HG02840 (cell line): ENCODE measurements around the gene TSPAN15.
"Not testable (repeated sequence)": the region's sequence is repeated elsewhere in the genome, so short reads cannot be mapped to it uniquely, and the experiment has no call there.

ENCODE experiments used
- ATAC-seq: cut with Tn5 transposase; IDR thresholded peaks from one replicate; pipeline ENCODE4 v1.9.1; 2021; ENCODE audit warnings: mild to moderate bottlenecking, moderate library complexity, moderate number of reproducible peaks; ENCODE audit not compliant: unreplicated experiment, low FRiP score

Gene TSPAN15

DNA sequence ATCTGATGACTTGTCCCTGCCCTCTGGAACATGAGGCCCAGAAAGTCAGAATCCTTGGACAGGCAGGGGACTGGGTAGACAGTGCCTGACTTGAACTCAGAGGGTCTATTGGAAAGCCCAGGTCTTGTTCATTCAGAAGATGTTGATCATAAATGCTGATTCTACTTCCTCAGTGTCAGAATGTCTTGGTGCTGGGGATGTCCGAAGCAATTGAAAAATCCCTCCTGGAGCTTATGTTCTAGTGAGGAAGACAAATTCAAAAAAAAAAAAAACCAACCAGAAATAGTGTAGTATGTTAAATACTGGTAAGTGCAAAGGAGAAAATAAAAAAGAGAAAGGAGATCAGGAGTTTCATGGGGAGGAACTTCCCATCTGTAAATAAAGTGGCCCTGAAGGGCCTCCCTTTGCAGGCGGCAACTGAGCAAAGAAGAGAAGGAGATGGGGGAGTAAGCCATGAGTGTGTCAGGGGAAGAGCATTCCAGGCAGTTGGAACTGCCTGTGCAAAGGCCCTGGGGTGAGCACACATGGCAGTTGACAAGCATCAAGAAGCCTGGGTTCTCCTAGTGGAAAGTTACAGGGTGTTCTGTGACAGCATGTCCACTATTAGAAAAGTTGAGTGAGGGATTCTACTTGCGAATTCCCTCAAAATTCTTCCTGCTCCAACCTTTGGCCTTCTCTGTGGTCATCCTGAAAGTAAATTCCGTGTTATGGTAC lies 30.7 kb downstream of the TSPAN15 start:
- no peak for ATAC-seq

DNA sequence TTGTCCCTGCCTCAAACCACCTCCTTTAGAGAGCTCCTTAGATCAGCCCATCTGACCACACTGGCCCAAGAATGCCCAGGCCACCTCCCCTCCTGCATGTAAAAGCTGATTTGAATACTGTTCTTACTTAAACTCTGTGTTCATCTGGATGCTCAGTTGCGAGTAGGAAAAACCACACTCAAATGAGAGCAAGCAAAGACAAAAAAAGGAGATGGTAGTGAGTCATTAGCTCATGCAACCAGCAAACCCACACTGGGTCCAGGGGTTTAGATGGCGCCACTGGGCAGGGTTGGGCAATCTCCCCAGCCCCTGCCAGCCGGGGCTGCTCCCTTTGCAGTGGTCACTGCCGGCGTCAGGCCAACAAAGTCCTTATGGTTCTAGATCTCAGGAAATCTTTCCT lies 32.7 kb downstream of the TSPAN15 start:
- no peak for ATAC-seq

GRCh38 chr10:69484736-69485135 lies 33.5 kb downstream of the TSPAN15 start:
- ATAC-seq, result no peak

DNA sequence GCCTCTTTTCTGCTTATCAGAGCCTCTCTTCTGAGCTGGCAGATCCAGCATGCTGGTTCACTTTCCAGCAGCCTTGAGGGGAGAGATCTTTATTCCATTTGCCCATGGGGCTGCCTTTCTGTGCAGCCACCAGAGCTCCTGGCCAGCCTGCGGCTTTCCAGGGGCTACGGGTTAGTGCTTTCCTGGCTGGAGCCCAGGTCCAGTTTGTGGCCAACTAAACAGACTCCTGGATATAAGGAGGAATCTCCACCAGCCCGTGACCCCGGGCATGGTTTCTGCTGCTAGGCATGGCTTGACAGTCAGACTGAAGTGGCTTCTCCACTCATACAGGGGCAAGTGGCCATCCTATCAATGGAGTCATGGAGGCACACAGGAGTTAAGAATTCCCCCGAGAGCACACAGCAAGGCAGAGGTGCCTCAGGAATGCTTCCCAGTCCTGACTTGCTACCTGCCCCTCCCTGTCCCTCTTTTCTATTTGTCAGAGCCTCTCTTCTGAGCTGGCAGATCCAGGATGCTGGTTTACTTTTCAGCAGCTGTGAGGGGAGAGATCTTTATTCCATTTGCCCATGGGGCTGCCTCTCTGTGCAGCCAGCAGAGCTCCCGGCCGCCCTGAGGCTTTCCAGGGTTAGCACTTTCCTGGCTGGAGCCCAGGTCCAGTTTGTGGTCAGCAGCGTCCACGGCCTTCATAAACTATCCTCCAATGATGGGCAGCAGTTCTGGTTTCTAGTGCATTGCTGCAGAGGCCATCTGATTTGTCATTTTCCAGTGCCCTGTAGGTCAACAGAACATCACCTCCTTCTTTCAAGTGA lies 35.9 kb downstream of the TSPAN15 start:
- ATAC-seq, result no peak

DNA sequence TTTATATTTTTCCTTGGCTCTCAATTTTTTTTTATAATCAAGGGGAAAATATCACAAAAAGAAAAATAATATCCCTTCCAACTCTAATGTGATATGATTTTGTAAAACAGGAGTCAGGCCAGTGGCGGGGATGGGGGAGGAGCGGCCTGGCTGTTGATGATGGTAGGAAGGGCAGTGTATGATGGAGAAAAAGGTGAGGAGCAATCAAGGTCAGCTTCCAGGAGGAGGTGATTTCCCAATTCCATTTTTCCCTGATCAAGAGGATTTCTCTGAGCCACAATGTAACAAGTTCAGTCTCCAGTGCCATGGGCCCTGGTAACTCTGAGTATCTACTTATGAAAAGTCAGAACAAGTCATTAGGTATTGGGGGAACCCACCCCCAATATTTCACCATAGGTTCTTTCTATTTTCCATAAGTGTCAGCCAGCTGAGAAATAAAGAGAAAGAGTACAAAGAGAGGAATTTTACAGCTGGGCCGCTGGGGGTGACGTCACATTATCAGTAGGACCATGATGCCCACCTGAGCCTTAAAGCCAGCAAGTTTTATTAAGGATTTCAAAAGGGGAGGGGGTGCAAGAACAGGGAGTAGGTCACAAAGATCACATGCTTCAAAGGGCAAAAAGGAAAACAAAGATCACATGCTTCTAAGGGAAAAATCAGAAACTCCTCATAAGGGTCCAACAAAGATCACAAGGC lies 37.0 kb downstream of the TSPAN15 start:
- not testable (repeated sequence) for ATAC-seq

GRCh38 chr10:69488856-69489255 lies 37.6 kb downstream of the TSPAN15 start:
- ATAC-seq, result not testable (repeated sequence)

GRCh38 chr10:69489506-69490090 lies 38.3 kb downstream of the TSPAN15 start:
- ATAC-seq, result no peak

DNA sequence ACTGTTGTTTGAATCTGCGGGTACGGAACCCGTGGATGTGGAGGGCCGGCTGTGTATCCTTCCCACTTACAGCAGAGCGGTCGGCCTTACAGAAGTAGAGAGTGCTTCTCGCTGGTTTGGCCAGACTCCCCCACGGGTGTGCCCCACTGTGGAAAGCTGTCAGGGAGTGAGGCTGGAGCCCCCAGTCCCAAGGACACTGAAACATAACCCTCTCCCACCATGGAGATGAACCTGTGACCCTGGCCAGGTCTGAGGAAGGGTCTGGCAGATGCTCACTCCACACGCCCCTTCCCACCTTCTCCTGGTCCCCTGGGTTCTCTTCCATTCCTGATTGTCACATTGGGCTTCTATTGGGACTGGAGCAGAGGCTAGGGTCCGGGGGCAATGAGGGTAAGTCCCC lies 39.6 kb downstream of the TSPAN15 start:
- ATAC-seq, result no peak

DNA sequence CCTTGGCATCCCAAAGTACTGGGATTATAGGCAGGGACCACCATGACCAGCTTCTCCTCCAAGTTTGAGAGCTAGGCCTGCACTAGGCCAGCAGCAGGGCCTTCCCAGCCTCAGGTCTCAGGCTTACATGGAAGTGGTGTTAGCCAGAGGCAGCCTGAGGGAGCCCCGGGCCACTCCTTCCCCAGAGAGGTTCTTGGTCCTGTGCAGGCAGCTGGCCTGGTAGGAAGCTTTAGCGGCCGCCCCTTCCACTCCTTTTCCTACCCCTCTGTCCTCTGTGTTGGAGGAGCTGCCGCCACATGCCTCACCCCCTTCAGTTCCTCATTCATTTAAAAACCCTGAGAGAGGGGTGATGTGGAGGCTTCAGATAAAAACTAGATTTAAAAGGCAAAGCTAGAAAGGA lies 40.3 kb downstream of the TSPAN15 start:
- ATAC-seq, result no peak

DNA sequence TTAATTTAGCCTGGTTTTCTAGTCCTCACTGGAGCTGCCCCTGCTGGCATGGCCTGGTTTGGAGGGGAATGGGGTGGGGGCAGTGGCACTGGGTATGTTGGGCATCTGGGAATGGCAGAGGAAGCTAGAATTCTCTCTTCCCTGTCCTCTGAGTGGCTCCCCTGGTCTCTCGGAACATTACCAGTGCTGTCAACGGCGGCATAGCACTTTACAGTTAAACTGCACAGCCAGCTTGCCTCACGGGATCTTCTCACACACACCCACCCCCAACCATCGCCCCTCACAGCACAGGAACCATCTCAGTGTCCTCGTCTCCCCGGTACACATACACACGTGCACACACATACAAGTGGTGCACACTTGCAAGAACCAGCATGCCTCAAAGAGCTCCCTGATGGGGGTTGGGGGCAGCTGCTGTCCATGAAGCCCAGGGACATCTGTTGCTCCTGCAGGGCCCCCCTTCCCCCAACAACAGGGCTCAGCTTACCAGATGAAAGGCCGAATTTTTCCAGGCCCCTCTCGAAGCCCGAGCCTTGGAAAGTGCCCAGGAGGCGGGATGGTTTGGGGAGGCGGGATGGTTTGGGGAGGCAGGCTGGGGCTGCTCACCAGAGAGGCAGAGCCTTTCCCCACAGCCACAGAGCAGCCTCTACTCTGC lies 41.0 kb downstream of the TSPAN15 start:
- ATAC-seq, result no peak

- no peak for ATAC-seq
Observed at GRCh38 chr10:69492746-69493462, 41.6 kb downstream of the TSPAN15 start.

DNA sequence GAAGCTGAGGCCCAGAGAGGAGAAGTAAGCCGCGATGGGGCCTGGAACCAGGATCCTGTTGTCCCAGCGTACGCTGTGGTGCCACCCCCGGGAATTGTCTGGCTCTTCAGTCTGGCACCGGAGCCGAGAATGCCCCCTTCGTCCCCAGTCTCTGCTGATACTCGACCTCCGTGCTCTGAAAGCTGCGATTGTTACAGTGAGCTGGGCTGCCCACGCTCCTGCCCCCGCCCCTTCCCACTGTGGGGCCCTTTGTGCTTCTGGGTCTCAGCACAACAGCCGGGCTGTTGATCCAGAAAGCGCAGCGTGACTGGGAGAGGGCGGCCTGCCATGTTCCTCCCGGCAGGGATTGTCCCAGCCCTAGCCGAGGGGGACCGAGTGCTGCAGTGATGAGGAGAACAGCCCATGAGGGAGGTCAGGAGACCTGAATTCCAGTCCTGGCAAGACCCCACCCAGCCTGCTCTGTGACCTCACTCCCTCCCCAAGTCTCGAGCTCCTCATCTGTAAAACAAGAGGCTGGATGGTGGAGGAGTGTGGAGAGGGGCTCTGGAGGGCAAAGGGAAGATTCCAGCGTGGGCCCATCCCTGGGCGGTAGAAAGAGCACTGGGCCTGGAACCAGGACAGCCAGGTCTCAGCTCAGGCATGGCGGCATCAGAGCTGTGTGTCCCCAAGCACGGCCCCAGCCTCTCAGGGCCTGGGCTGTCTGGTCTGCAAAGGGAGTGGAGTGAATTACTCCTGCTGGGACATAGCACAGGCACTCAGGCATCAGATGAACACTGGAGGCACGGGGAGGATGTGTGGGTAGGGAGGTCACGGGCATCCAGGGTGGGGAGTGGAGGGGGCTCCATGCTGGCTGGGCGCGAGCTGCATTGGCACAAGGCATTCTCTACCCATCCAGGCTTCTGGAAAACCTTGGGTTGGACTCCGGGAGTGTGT lies 43.6 kb downstream of the TSPAN15 start:
- ATAC-seq, result no peak

DNA sequence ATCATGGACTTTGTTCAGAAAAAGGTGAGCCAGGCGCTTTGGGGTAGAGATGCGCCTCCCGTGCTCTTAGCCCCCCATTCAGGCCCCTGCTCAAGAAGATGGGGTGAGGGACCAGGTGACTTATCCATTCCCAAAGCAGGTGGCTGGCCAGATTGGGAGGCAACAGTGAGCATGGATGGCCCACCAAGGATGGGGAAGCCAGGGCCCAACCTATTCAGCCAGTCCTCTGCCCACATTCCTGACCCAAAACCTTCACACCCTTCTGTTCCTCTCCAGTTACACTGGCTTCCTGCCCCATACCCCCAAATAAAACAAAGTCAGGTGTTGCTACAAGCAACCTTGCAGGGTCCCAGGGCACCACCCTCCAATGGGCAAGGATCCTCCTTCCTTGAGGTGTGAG lies 44.4 kb downstream of the TSPAN15 start:
- no peak for ATAC-seq

DNA sequence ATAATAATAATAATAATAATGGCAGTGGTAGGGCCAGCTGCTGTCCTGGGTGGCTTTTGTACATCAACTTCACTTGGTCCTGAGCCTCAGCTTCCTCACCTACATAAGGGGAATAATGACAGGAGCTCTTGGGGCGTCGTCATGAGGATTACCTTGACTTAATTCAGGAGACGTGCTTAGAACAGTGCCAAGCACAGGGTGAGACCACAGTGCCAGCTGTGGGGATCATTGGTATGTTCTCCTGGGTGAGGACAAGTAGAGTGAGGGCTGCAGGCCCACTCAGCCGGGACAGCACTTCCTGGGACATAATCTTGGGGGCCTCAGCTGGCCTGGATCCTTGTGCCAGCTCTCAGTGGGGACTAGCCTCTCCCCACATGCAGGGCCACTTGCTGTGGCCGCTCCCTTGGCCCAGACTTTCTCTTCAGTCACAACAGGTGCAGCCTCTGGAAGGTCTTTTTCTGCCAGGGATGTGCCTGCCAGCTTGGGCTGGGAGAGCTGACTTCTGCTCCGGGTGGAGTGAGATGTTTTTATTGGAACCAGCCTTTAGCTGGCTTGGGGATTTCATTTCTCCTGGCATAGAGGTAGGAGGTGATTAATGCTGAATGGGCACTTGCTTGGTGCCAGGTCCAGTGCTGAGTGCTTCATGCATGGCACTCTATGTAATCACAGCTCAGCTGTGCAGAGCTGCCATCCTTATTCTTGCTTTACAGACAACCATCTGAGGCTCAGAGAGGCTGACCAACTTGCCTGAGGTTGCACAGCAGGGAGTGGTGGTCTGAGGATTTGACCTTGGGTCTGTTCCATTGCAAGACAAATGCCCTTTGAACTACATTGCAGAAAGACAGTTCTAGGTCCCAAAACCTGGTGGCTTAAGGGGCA lies 45.3 kb downstream of the TSPAN15 start:
- no peak for ATAC-seq

GRCh38 chr10:69497231-69497561 lies 45.9 kb downstream of the TSPAN15 start:
- ATAC-seq, result no peak

GRCh38 chr10:69497611-69498390 lies 46.5 kb downstream of the TSPAN15 start:
- ATAC-seq, result no peak
